HG03460 (cell line): ENCODE results near the gene NFATC4.
"Not testable (repeated sequence)": the region's sequence is repeated elsewhere in the genome, so short reads cannot be mapped to it uniquely, and the experiment has no call there.

Source experiments
- ATAC-seq: cut with Tn5 transposase; IDR thresholded peaks from one replicate; pipeline ENCODE4 v1.9.1; 2021; ENCODE audit not compliant: unreplicated experiment

NFATC4 gene

GRCh38 chr14:24387009-24387345 lies 19.0 kb downstream of the NFATC4 start:
- no peak for ATAC-seq

GRCh38 chr14:24387579-24387978 lies 19.6 kb downstream of the NFATC4 start:
- not testable (repeated sequence) for ATAC-seq

- no peak for ATAC-seq
Observed at GRCh38 chr14:24388474-24389179, 20.6 kb downstream of the NFATC4 start.

- no peak for ATAC-seq
Observed at GRCh38 chr14:24389226-24389848, 21.4 kb downstream of the NFATC4 start.

GRCh38 chr14:24390701-24391468 lies 22.9 kb downstream of the NFATC4 start:
- ATAC-seq = no peak

GRCh38 chr14:24392325-24393091 lies 24.5 kb downstream of the NFATC4 start:
- ATAC-seq = no peak

GRCh38 chr14:24394275-24394674 lies 26.3 kb downstream of the NFATC4 start:
- ATAC-seq = no peak

GRCh38 chr14:24395609-24396582 lies 27.9 kb downstream of the NFATC4 start:
- ATAC-seq = no peak

GRCh38 chr14:24397639-24398292 lies 29.8 kb downstream of the NFATC4 start:
- ATAC-seq = no peak

- no peak for ATAC-seq
Observed at GRCh38 chr14:24398293-24398652, 30.3 kb downstream of the NFATC4 start.

GRCh38 chr14:24398653-24399446 lies 30.9 kb downstream of the NFATC4 start, which contains the start of gene NYNRIN:
Gene NYNRIN (plus strand): TSS chr14:24399003. CDS start chr14:24399247, 244 bp downstream.
- no peak for ATAC-seq

GRCh38 chr14:24399447-24399822 lies 31.5 kb downstream of the NFATC4 start:
- ATAC-seq = no peak

- no peak for ATAC-seq
Observed at GRCh38 chr14:24399999-24400718, 32.2 kb downstream of the NFATC4 start.

GRCh38 chr14:24401810-24402702 lies 34.1 kb downstream of the NFATC4 start:
- ATAC-seq = no peak

- no peak for ATAC-seq
Observed at GRCh38 chr14:24403294-24403998, 35.5 kb downstream of the NFATC4 start.

GRCh38 chr14:24404814-24405213 lies 36.8 kb downstream of the NFATC4 start:
- ATAC-seq = no peak

GRCh38 chr14:24406416-24406815 lies 38.4 kb downstream of the NFATC4 start:
- ATAC-seq = no peak
